Upper lobe of right lung (tissue), 1 donor: ENCODE data around the gene APOA5. TPM values are rescaled to one million over a fixed set of nuclear protein-coding genes. Genes with fewer than 3 reads are reported as not detected.

ENCODE experiments used
- ATAC-seq: fragments of 200-7000 bp; cut with Tn5 transposase; one replicate; pipeline ENCODE4 v1.9.1; 2020; ENCODE audit warnings: mild to moderate bottlenecking, moderate library complexity
- DNase-seq: peaks from one replicate; pipeline ENCODE4 v3.0.0-alpha.2; 2020
- H3K27ac ChIP-seq: fragments of 200-600 bp; one replicate; pipeline ENCODE4 v1.8.0; 2022
- H3K27me3 ChIP-seq: fragments of 200-600 bp; one replicate; pipeline ENCODE4 v1.8.0; 2022; ENCODE audit warnings: mild to moderate bottlenecking
- H3K36me3 ChIP-seq: fragments of 200-600 bp; one replicate; pipeline ENCODE4 v1.8.0; 2022
- H3K4me1 ChIP-seq: fragments of 200-600 bp; one replicate; pipeline ENCODE4 v1.8.0; 2022
- H3K4me3 ChIP-seq: fragments of 200-600 bp; one replicate; pipeline ENCODE4 v1.8.0; 2022; ENCODE audit warnings: mild to moderate bottlenecking
- H3K9me3 ChIP-seq: fragments of 200-600 bp; one replicate; pipeline ENCODE4 v1.8.0; 2022
- intact Hi-C: fragments of 100-400 bp; cut with DNase I; formaldehyde crosslinking; loops from one replicate; pipeline ENCODE4 v1.11.0; 2022
- total RNA-seq: library from RNA; stranded (reverse); fragmentation: NEBNext Ultra II Directional; extraction: Animal tissue kit (Norgen Biotek cat#: 25700); gene quantifications from one replicate; pipeline ENCODE4 v1.2.1, GENCODE V29; 2021
- TF ChIP-seq, protein P1 (sequence below): fragments of 200-600 bp; IDR thresholded peaks from one replicate; pipeline ENCODE4 v1.8.0; 2022; ENCODE audit warnings: antibody characterized with exemption
- donor health status: DM: no; HTN: yes; CAD: no; lungs with severe emphysema.

The APOA5 gene
- total RNA-seq, 1 donor from 2014 or later = not detected

DNA sequence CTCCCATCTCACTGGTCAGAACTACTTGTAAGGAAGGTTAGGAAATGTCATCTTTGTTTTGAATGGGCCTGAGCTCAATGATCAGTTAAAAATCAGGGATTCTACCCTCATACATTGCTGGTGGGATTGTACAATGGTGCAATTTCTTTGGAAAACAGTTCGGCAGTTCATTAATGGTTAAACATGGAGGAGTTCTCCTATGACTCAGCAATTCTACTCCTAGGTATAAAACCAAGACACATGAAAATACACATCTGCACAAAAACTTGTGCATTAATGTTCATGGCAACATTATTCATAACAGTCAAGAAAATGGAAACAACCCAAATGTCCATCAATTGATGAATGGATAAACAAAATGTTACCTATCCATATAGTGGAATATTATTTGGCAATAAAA lies 4.9 kb upstream of the APOA5 start:
- H3K9me3 ChIP-seq = no peaks in the 10 kb centered on the region
- DNase-seq (no peak), ATAC-seq (no peak)
- no peaks in the 10 kb centered on the region for H3K36me3 ChIP-seq
- no peak overlapping the region for H3K27ac ChIP-seq
- peaks cover 3% of the 10 kb centered on the region for H3K4me1 ChIP-seq
- H3K4me3 ChIP-seq = no peak overlapping the region
- no peaks in the 10 kb centered on the region for H3K27me3 ChIP-seq
- intact Hi-C loops = no loop called here
- TF ChIP-seq, protein P1, sequence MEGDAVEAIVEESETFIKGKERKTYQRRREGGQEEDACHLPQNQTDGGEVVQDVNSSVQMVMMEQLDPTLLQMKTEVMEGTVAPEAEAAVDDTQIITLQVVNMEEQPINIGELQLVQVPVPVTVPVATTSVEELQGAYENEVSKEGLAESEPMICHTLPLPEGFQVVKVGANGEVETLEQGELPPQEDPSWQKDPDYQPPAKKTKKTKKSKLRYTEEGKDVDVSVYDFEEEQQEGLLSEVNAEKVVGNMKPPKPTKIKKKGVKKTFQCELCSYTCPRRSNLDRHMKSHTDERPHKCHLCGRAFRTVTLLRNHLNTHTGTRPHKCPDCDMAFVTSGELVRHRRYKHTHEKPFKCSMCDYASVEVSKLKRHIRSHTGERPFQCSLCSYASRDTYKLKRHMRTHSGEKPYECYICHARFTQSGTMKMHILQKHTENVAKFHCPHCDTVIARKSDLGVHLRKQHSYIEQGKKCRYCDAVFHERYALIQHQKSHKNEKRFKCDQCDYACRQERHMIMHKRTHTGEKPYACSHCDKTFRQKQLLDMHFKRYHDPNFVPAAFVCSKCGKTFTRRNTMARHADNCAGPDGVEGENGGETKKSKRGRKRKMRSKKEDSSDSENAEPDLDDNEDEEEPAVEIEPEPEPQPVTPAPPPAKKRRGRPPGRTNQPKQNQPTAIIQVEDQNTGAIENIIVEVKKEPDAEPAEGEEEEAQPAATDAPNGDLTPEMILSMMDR = no peak

- TF ChIP-seq, protein P1 = no peak
- DNase-seq (no peak), ATAC-seq (no peak)
- H3K27me3 ChIP-seq = no peaks in the 10 kb centered on the region
- H3K4me1 ChIP-seq = peaks cover 10% of the 10 kb centered on the region
- H3K36me3 ChIP-seq = no peaks in the 10 kb centered on the region
- H3K9me3 ChIP-seq = no peaks in the 10 kb centered on the region
- no peak overlapping the region for H3K27ac ChIP-seq
- intact Hi-C loops = no loop called here
- H3K4me3 ChIP-seq = no peak overlapping the region
Observed at GRCh38 chr11:116794851-116795250, 3.2 kb upstream of the APOA5 start.

- Histone ChIP-seq H3K4me3 (no peak overlapping the region), H3K9me3 (no peaks in the 10 kb centered on the region), H3K27ac (no peak overlapping the region), H3K36me3 (no peaks in the 10 kb centered on the region), H3K4me1 (peaks cover 10% of the 10 kb centered on the region), H3K27me3 (no peaks in the 10 kb centered on the region)
- ATAC-seq (peak; percentile 14), DNase-seq (no peak)
- intact Hi-C loops = no loop called here
- TF ChIP-seq, protein P1 = no peak
Observed at GRCh38 chr11:116793772-116794097, 2.1 kb upstream of the APOA5 start.

- no peak overlapping the region for H3K4me3 ChIP-seq
- H3K27ac ChIP-seq = no peak overlapping the region
- intact Hi-C loops = no loop called here
- no peaks in the 10 kb centered on the region for H3K27me3 ChIP-seq
- H3K36me3 ChIP-seq = no peaks in the 10 kb centered on the region
- TF ChIP-seq, protein P1 = no peak
- ATAC-seq = no peak
- no peaks in the 10 kb centered on the region for H3K9me3 ChIP-seq
- DNase-seq = no peak
- H3K4me1 ChIP-seq = peaks cover 14% of the 10 kb centered on the region
Observed at GRCh38 chr11:116792869-116793771, 1.4 kb upstream of the APOA5 start.

GRCh38 chr11:116792144-116792868 lies 627 bp upstream of the APOA5 start:
- TF ChIP-seq, protein P1 = no peak
- no peak for DNase-seq
- H3K4me1 ChIP-seq = peaks cover 14% of the 10 kb centered on the region
- intact Hi-C loops = no loop called here
- H3K27me3 ChIP-seq = no peaks in the 10 kb centered on the region
- no peaks in the 10 kb centered on the region for H3K9me3 ChIP-seq
- no peak overlapping the region for H3K4me3 ChIP-seq
- no peak for ATAC-seq
- no peaks in the 10 kb centered on the region for H3K36me3 ChIP-seq
- no peak overlapping the region for H3K27ac ChIP-seq
